Liver (tissue), 9 donors: Measurements from ENCODE around the gene CRYL1. TPM values are rescaled to one million over a fixed set of nuclear protein-coding genes. Genes with fewer than 3 reads are reported as not detected.
A peak's percentile ranks its signal among the peaks of the same experiment; 100 is the strongest.

Source experiments
- DNase-seq: peaks from one replicate; pipeline ENCODE4 v3.0.0-alpha.2; 2017; ENCODE audit warnings: low spot score
- H3K27ac ChIP-seq, 2 donors: one replicate each; pipeline ENCODE4 v1.7.0; 2013; ENCODE audit warnings: inconsistent platforms in 2 of 2, low read length in 2 of 2, control low read depth in 1 of 2, low read depth in 1 of 2, mild to moderate bottlenecking in 1 of 2
- H3K27me3 ChIP-seq, 4 donors: one replicate each; pipeline versions ENCODE4 v1.6.1 to v1.7.0; 2013; ENCODE audit warnings: low read length in 3 of 4, inconsistent platforms in 1 of 4, mild to moderate bottlenecking in 1 of 4, moderate library complexity in 1 of 4; ENCODE audit not compliant: control insufficient read depth in 4 of 4, insufficient read depth in 4 of 4
- H3K36me3 ChIP-seq, 4 donors: one replicate each; pipeline versions ENCODE4 v1.6.1 to v1.7.0; 2013; ENCODE audit warnings: low read length in 3 of 4, mild to moderate bottlenecking in 3 of 4, low read depth in 1 of 4, moderate library complexity in 1 of 4; ENCODE audit not compliant: control insufficient read depth in 4 of 4, insufficient read depth in 3 of 4
- H3K4me1 ChIP-seq, 4 donors: one replicate each; pipeline versions ENCODE4 v1.6.1 to v1.7.0; 2013; ENCODE audit warnings: low read length in 3 of 4, mild to moderate bottlenecking in 3 of 4, moderate library complexity in 1 of 4; ENCODE audit not compliant: control insufficient read depth in 4 of 4, insufficient read depth in 4 of 4
- H3K4me3 ChIP-seq, 3 donors: one replicate each; pipeline versions ENCODE4 v1.6.1 to v1.7.0; 2013; ENCODE audit warnings: low read length in 3 of 3, control low read depth in 1 of 3, low read depth in 1 of 3, mild to moderate bottlenecking in 1 of 3
- H3K9ac ChIP-seq, 2 donors: one replicate each; pipeline ENCODE4 v1.7.0; 2013; ENCODE audit warnings: low read length in 2 of 2, mild to moderate bottlenecking in 2 of 2, moderate library complexity in 2 of 2, control low read depth in 1 of 2, low read depth in 1 of 2
- H3K9me3 ChIP-seq, 4 donors: one replicate each; pipeline versions ENCODE4 v1.6.1 to v1.7.0; 2013; ENCODE audit warnings: low read length in 3 of 4; ENCODE audit not compliant: control insufficient read depth in 4 of 4
- ATF3 ChIP-seq: IDR thresholded peaks from 2 replicates; pipeline ENCODE4 v1.6.1; 2016; ENCODE audit warnings: antibody characterized with exemption
- CTCF ChIP-seq: fragments of 150-350 bp; IDR thresholded peaks from 2 replicates; pipeline ENCODE4 v1.5.1; 2017; ENCODE audit warnings: improper control_type of control experiment, low read depth, low read length; ENCODE audit not compliant: missing input control
- EGR1 ChIP-seq, 2 donors: IDR thresholded peaks; 2 replicates each; pipeline ENCODE4 v1.6.1; 2016 to 2018; ENCODE audit warnings: antibody characterized with exemption in 2 of 2, low read depth in 2 of 2
- FOXA1 ChIP-seq: IDR thresholded peaks from 2 replicates; pipeline ENCODE4 v1.6.1; 2016; ENCODE audit warnings: antibody characterized with exemption
- FOXA2 ChIP-seq: IDR thresholded peaks from 2 replicates; pipeline ENCODE4 v1.6.1; 2016; ENCODE audit warnings: antibody characterized with exemption
- GABPA ChIP-seq, 2 donors: IDR thresholded peaks in 1 of 2; conservative IDR thresholded peaks in 1 of 2; 2 replicates each; pipeline ENCODE4 v1.6.1; 2016; ENCODE audit warnings: antibody characterized with exemption in 2 of 2, mild to moderate bottlenecking in 1 of 2, moderate library complexity in 1 of 2
- HNF4A ChIP-seq, 2 donors: conservative IDR thresholded peaks; 2 replicates each; pipeline ENCODE4 v1.6.1; 2016; ENCODE audit warnings: antibody characterized with exemption in 2 of 2, mild to moderate bottlenecking in 2 of 2
- HNF4G ChIP-seq: IDR thresholded peaks from 2 replicates; pipeline ENCODE4 v1.6.1; 2016; ENCODE audit warnings: antibody characterized with exemption
- JUND ChIP-seq, 2 donors: IDR thresholded peaks; 2 replicates each; pipeline ENCODE4 v1.6.1; 2016; ENCODE audit warnings: antibody characterized with exemption in 2 of 2
- MAX ChIP-seq: IDR thresholded peaks from 2 replicates; pipeline ENCODE4 v1.6.1; 2016; ENCODE audit warnings: antibody characterized with exemption
- NR2F2 ChIP-seq: IDR thresholded peaks from 2 replicates; pipeline ENCODE4 v1.6.1; 2016; ENCODE audit warnings: antibody characterized with exemption
- RAD21 ChIP-seq, 2 donors: IDR thresholded peaks; 2 replicates each; pipeline ENCODE4 v1.6.1; 2016; ENCODE audit warnings: antibody characterized with exemption in 2 of 2, mild to moderate bottlenecking in 2 of 2
- REST ChIP-seq: IDR thresholded peaks from 2 replicates; pipeline ENCODE4 v1.6.1; 2016; ENCODE audit warnings: antibody characterized with exemption, mild to moderate bottlenecking
- RXRA ChIP-seq, 2 donors: IDR thresholded peaks; 2 replicates each; pipeline ENCODE4 v1.6.1; 2017 to 2018; ENCODE audit warnings: antibody characterized with exemption in 2 of 2, mild to moderate bottlenecking in 1 of 2
- SP1 ChIP-seq: IDR thresholded peaks from 2 replicates; pipeline ENCODE4 v1.6.1; 2018; ENCODE audit warnings: antibody characterized with exemption, mild to moderate bottlenecking
- TAF1 ChIP-seq: conservative IDR thresholded peaks from 2 replicates; pipeline ENCODE4 v1.6.1; 2016; ENCODE audit warnings: antibody characterized with exemption, mild to moderate bottlenecking
- YY1 ChIP-seq: IDR thresholded peaks from 2 replicates; pipeline ENCODE4 v1.6.1; 2016; ENCODE audit warnings: antibody characterized with exemption, mild to moderate bottlenecking
- ZBTB33 ChIP-seq: IDR thresholded peaks from 2 replicates; pipeline ENCODE4 v1.6.1; 2016; ENCODE audit warnings: antibody characterized with exemption
- WGBS: extraction: QIAGEN DNeasy Blood & Tissue Kit; methylation state at CpG from one replicate; pipeline ENCODE4 v1.1.7; 2013; 5-methylcytosine and 5-hydroxymethylcytosine counted together
- polyA plus RNA-seq, 2 donors: library from polyadenylated mRNA; stranded (reverse) in 1 of 2; unstranded in 1 of 2; fragments of 200-250 nt in 1 of 2; fragments of >200 nt in 1 of 2; fragmentation: Nextera tagmentation in 1 of 2; extraction: Ambion mirVana in 1 of 2; gene quantifications; one replicate each; pipeline versions ENCODE4 v1.2.1 to v1.2.3, GENCODE V29; 2013 to 2015
- total RNA-seq, 2 donors: library from RNA; depleted of rRNA; stranded (reverse); fragments of >200 nt; gene quantifications; one replicate each; pipeline ENCODE4 v1.2.3, GENCODE V29; 2014
- donor health status: healthy.
- donor health status: healthy.
- donor health status: healthy.
- donor health status: healthy.
- donor health status: healthy.

The CRYL1 gene
- total and polyA plus RNA-seq, 4 donors = 87.8 to 179 (median 168) TPM

GRCh38 chr13:20495087-20496023 lies 30.3 kb downstream of the CRYL1 start:
- no peaks in the 10 kb centered on the region for H3K27me3 ChIP-seq
- DNase-seq = peak; percentile 50
- H3K9me3 ChIP-seq = no peaks in the 10 kb centered on the region
- TF ChIP-seq EGR1 (IDR thresholded peaks at IDR 0.05; ENCODE audit: low read depth in 2 of 2) = no peak
- no peak for TF ChIP-seq REST
- no peak for TF ChIP-seq JUND (IDR thresholded peaks at IDR 0.05)
- peak; percentile 42 for TF ChIP-seq MAX
- peak; percentile 29 for TF ChIP-seq FOXA2
- TF ChIP-seq SP1 = no peak
- TF ChIP-seq ZBTB33 = no peak
- no peak for TF ChIP-seq TAF1
- TF ChIP-seq NR2F2 = no peak
- no peak for TF ChIP-seq FOXA1
- peak; percentile 95 to 96 for TF ChIP-seq RAD21 (IDR thresholded peaks at IDR 0.05)
- TF ChIP-seq CTCF = peak; percentile 99
- no peak for TF ChIP-seq HNF4G
- TF ChIP-seq GABPA (IDR thresholded peaks at IDR 0.05 in 1 of 2, conservative IDR thresholded peaks at IDR 0.05 in 1 of 2) = no peak
- peak in 1 of 2 donors; percentile 29 for TF ChIP-seq RXRA (IDR thresholded peaks at IDR 0.05)
- no peak for TF ChIP-seq ATF3
- no peak for TF ChIP-seq YY1
- TF ChIP-seq HNF4A (conservative IDR thresholded peaks at IDR 0.05) = peak in 1 of 2 donors; percentile 52
- H3K9ac ChIP-seq = peak overlapping the region in 1 of 2 donors; percentile 49
- H3K36me3 ChIP-seq = peaks cover 0 to 6% (median under 1%) of the 10 kb centered on the region in 4 donors
- H3K4me3 ChIP-seq = no peak overlapping the region
- peak overlapping the region; percentile 44 to 56 for H3K27ac ChIP-seq
- 19% methylated on average over 14 of the region's 14 CpGs for WGBS
- peaks cover 4 to 37% (median 17%) of the 10 kb centered on the region in 4 donors for H3K4me1 ChIP-seq
